HG03342 (cell line): Measurements from ENCODE around the gene SHISAL1.
"Not testable (repeated sequence)": the region's sequence is repeated elsewhere in the genome, so short reads cannot be mapped to it uniquely, and the experiment has no call there.

Experiments used
- ATAC-seq: cut with Tn5 transposase; IDR thresholded peaks from one replicate; pipeline ENCODE4 v1.9.1; 2021; ENCODE audit warnings: mild to moderate bottlenecking, moderate library complexity; ENCODE audit not compliant: unreplicated experiment

Gene SHISAL1

GRCh38 chr22:44329179-44329796 lies 16.5 kb upstream of the SHISAL1 start:
- ATAC-seq: peak; percentile 80

DNA sequence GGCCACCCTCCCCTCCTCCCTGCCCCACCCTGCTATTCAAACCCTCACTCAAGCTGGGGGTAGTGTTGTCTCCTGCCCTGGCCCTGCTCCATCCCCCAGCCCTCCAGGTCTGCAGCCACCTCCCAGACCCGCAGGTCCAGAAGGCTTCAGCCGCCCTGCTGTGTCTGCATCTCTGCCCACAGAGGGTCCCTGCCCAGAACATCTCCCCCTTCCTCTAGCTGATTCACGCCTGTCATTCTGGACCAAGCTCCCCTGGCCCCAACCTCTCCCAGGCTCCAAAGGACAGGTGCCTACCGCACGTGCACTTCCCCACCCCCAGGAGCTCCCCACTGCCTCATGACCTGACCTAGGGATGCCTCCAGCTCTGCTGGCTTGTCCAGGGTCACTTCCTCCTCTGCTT lies 16.0 kb upstream of the SHISAL1 start:
- ATAC-seq: no peak

DNA sequence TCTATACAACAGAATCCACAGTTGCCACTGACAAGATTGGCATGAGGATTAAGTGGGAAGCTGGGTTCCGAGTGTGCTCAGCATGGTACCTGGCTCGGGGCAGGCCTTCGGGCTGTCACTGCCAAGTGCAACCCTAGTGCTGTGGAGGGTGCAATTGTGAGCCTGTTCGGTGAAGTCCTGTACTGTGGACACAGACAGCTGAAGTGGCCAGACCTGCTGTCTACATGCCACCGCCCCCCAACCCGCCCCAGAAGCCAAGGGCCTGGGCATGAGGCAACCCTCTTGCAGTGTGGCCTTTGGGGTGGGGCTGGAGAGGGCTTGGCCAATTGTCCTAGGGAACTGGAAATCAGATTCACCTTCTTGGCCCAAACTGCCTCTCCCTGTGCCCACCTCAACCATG lies 15.6 kb upstream of the SHISAL1 start:
- ATAC-seq: no peak

DNA sequence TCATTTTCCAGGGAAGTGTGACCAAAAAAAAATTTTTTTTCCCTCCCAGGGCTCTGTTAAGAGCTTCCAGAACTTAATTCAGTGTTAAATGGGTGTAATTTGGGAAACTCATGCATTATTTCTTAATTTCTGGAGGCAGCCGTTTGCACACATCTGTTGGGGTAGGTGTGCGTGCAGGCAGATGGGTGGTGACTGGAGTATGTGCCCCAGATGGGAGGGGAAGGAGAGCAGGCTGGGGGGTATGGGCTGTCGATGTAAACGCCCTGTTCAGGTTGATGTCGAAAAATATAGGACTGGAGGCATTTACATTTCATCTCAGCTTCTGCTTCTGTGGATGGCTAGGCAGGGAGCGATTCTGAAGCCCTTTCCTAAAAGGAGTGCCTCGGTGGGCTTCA lies 13.7 kb upstream of the SHISAL1 start:
- ATAC-seq: no peak

GRCh38 chr22:44325718-44326490 lies 13.2 kb upstream of the SHISAL1 start:
- no peak for ATAC-seq

DNA sequence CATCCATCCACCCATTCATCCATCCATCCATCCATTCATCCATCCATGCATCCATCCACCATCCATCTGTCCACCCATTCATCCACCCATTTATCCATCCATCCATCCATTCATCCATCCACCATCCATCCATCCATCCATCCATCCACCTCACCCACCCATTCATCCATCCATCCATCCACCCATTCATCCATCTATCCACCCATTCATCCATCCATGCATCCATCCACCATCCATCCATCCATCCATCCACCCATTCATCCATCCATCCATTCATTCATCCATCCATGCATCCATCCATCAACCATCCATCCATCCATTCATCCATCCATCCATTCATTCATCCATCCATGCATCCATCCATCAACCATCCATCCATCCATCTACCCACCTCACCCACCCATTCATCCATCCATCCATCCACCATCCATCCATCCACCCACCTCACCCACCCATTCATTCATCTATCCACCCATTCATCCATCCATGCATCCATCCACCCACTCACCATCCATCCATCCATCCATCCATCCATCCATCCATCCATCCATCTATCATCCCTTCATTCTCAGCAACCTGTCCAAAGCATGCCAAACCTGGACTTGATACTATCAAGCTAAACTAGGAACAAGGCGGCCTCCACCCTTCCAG lies 10.5 kb upstream of the SHISAL1 start:
- ATAC-seq: not testable (repeated sequence)

- no peak for ATAC-seq
These were observed 6.9 kb upstream of the SHISAL1 start for GRCh38 chr22:44319685-44320084.

- no peak for ATAC-seq
These were observed 6.0 kb upstream of the SHISAL1 start for GRCh38 chr22:44318751-44319150.

DNA sequence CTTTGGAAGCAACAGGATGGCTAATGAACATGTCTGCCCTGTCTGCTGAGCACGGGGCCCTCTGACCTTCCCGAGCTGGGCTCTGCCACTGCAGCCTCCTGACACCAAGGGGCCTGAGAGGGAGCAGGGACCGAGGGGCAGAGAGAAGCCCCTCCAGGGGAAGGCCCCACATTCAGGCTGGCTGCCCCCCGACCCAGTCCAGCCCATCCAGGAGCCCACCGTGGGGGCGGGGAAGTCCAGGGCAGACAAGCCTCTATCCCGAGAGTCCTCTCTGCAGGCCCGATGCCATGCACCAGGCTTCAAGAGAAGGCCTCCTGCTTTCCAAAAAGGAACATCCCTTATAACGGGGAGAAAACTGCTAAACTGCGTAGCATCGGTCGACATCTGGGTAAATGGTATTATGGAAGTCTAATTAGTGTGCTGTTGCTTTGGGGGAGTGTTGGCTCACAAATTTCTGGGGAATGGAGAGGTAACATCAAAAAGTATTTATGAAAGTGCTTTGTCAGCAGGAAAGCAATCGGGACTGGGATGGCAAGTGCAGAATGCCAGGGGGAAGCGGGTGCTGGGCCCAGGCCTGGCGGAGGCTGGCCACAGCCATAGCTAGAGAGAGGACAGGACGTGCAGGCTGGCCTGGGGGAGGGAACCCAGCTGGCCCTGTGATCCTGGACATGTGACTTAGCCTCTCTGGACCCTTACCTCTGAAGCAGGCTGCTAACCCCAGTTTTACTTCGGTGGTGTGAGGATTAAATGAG lies 5.3 kb upstream of the SHISAL1 start:
- no peak for ATAC-seq

DNA sequence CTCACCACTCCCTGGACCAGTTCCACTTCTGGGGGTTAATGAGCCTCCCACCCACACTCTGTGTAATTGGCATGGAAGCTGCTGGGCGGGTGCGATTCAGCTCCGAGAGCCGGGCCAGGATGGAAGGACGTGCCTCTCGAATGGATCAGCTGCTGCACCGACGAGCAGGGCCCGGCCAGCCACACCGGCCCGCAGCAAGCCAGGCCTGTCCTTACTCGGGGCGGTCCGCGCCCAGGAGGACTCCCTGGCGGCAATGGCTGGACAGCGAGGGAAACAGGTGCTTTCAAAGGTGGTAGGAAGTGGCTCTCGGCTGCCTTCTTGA lies 4.3 kb upstream of the SHISAL1 start:
- ATAC-seq: no peak

- no peak for ATAC-seq
These were observed 3.8 kb upstream of the SHISAL1 start for GRCh38 chr22:44316393-44317122.

DNA sequence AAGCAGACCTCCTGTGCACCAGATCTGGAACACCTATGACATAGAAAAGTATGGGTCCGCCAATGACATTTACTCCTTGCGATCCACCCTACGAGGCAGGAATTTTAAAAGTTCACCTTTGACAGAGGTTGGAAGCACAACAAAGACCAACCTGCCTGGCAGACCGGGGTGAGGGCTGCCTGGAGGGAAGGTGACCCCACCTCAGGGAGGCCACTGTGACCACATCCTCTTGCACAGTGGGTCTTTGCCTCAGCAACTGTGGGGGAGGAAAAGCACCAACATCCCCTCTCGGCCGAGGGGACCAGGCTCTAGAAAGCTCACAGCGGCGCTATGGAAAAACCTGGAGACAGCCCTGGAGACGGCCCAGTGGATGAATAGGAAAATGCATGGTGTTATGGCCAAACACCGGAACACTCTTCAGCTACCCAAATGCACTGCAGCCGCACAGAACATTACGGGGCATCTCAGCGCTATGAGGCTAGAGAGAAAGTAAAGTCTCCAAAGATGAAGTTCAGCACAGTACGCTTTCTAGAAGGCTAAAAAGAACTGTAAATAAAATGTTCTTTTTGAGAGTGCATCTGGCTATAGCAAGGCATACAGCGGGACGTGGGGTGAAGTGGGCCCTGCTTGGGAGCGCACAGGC lies 1.8 kb upstream of the SHISAL1 start:
- ATAC-seq: no peak

- no peak for ATAC-seq
These were observed 745 bp upstream of the SHISAL1 start for GRCh38 chr22:44313385-44314006.

DNA sequence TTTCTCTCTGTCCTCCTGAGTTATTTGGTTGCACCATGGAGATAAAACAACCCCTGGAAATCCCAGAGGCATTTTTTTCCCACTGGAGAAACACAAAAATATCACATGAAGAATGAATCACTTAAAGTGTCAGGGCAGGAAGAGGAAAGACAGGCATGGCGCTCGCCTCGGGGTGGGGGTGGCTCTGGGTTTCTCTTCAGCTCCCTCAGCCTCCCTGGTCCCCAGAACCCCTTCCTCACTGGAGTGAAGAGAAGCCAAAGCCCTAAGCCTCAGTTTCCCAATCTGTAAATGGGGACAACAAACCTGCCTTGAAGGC lies 938 bp downstream of the SHISAL1 start:
- ATAC-seq: no peak

GRCh38 chr22:44311104-44311854 lies 1.5 kb downstream of the SHISAL1 start:
- ATAC-seq: no peak

- no peak for ATAC-seq
These were observed 3.1 kb downstream of the SHISAL1 start for GRCh38 chr22:44309647-44310046.

DNA sequence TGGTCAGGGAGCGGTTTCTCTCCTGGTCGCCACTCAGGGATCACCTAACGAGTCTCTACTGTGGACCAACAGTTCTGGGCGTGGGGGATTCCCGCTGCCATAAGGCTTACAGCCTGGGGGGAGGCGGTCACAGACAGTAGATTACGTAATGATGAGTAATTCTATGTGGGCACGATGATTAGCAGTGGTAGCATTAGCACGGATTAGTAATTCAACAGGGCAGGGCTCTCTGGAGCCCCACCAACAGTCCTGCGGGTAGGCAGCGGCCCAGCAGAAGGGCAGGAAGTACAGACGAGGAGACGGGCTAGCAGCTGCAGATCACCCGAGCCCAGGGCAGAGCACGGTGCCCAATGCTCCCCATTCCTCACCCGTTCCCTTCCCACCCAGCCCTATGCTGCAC lies 3.6 kb downstream of the SHISAL1 start:
- no peak for ATAC-seq

GRCh38 chr22:44307509-44308169 lies 5.1 kb downstream of the SHISAL1 start:
- no peak for ATAC-seq

DNA sequence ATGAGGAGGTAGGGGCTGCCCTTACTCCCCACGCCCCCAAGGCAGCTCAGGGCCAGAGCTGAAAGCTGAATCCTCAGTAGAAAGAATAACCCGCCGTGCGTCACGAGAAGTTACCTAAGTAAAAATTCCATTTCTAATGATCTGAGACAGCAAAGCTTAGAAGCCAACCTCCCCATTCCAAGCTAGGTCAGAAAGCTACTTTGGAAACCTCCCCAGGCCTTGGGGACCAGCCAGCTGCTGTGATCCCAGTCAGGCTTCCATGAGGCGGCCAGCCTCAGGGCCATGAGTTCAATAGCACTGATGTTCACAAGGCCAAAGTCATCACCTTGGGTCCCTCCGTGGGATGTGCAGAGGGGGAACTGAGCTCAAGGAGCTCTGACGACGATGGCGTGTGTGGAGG lies 6.9 kb downstream of the SHISAL1 start:
- ATAC-seq: no peak
